ENCODE data around the gene ZNF587B.
"Not testable (repeated sequence)": the region's sequence is repeated elsewhere in the genome, so short reads cannot be mapped to it uniquely, and the experiment has no call there.

DNA sequence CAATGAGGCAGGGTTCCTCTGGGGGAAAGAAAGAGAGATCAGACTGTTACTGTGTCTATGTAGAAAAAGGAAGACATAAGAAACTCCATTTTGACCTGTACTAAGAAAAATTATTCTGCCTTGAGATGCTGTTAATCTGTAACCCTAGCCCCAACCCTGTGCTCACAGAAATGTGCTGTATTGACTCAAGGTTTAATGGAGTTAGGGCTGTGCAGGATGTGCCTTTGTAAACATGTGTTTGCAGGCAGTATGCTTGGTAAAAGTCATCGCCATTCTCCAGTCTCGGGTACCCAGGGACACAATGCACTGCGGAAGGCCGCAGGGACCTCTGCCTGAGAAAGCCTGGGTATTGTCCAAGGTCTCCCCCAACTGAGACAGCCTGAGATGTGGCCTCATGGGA, 6.5 kb upstream of the ZNF587B start:
- TF ChIP-seq, protein P1, sequence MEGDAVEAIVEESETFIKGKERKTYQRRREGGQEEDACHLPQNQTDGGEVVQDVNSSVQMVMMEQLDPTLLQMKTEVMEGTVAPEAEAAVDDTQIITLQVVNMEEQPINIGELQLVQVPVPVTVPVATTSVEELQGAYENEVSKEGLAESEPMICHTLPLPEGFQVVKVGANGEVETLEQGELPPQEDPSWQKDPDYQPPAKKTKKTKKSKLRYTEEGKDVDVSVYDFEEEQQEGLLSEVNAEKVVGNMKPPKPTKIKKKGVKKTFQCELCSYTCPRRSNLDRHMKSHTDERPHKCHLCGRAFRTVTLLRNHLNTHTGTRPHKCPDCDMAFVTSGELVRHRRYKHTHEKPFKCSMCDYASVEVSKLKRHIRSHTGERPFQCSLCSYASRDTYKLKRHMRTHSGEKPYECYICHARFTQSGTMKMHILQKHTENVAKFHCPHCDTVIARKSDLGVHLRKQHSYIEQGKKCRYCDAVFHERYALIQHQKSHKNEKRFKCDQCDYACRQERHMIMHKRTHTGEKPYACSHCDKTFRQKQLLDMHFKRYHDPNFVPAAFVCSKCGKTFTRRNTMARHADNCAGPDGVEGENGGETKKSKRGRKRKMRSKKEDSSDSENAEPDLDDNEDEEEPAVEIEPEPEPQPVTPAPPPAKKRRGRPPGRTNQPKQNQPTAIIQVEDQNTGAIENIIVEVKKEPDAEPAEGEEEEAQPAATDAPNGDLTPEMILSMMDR (IDR thresholded peaks at IDR 0.05; ENCODE audit: low read length) = not testable (repeated sequence)
- TF ChIP-seq EZH2 (IDR thresholded peaks at IDR 0.05; ENCODE audit: borderline replicate concordance, low read length) = not testable (repeated sequence)
